Panc1 (cell line): ENCODE measurements around the gene KCNMB1. TPM values are rescaled to one million over a fixed set of nuclear protein-coding genes. Genes with fewer than 3 reads are reported as not detected.

ENCODE experiments used
- ATAC-seq: fragments of 200-7000 bp; cut with Tn5 transposase; 2 replicates; pipeline ENCODE4 v1.9.1; 2020; ENCODE audit warnings: mild to moderate bottlenecking, moderate library complexity
- BruUV-seq: library from RNA; stranded (reverse); fragments of 400-500 nt; replicated peaks from 2 replicates; lab custom pipeline; 2021; lab: Mats Ljungman, UMichigan
- CTCF ChIA-PET: fragments of 300-600 bp; sonication (Branson Sonifier 250); formaldehyde crosslinking; loops from one replicate; lab custom pipeline; 2022; ENCODE audit warnings: antibody characterized with exemption; lab: Charles Lee
- POLR2A ChIA-PET: fragments of 300-600 bp; sonication (Branson Sonifier 250); formaldehyde crosslinking; loops from one replicate; lab custom pipeline; 2022; ENCODE audit warnings: antibody characterized with exemption; lab: Charles Lee
- DNase-seq: peaks from one replicate; pipeline ENCODE4 v3.0.0-alpha.2; 2010; ENCODE audit warnings: low read depth, low spot score
- H3K27ac ChIP-seq: 2 replicates; pipeline ENCODE4 v1.5.1; 2011; ENCODE audit warnings: mild to moderate bottlenecking, low read length, inconsistent platforms
- H3K27me3 ChIP-seq: fragments of 200-500 bp; sonication (Bioruptor generic); 2 replicates; pipeline ENCODE4 v1.6.0; 2014; ENCODE audit warnings: low read length, inconsistent platforms; ENCODE audit not compliant: control insufficient read depth, insufficient read depth
- H3K36me3 ChIP-seq: fragments of 200-500 bp; sonication (Bioruptor generic); 2 replicates; pipeline ENCODE4 v1.5.1; 2014; ENCODE audit warnings: inconsistent platforms, mild to moderate bottlenecking, low read length, moderate library complexity; ENCODE audit not compliant: control insufficient read depth, insufficient read depth
- H3K4me1 ChIP-seq: 2 replicates; pipeline ENCODE4 v1.5.1; 2011; ENCODE audit warnings: inconsistent platforms, mild to moderate bottlenecking, low read length, moderate library complexity; ENCODE audit not compliant: control insufficient read depth, insufficient read depth
- H3K4me3 ChIP-seq, 2 experiments: 2 replicates each; pipeline ENCODE4 v1.5.1; 2011 to 2012; ENCODE audit warnings: low read depth in 2 of 2, low read length in 2 of 2, mild to moderate bottlenecking in 2 of 2, inconsistent platforms in 1 of 2, moderate library complexity in 1 of 2
- H3K9me3 ChIP-seq: fragments of 200-500 bp; sonication (Bioruptor generic); 2 replicates; pipeline ENCODE4 v1.5.1; 2014; ENCODE audit warnings: low read depth, mild to moderate bottlenecking, inconsistent platforms, low read length, moderate library complexity; ENCODE audit not compliant: control insufficient read depth, insufficient read depth
- POLR2AphosphoS5 ChIP-seq: IDR thresholded peaks from 2 replicates; pipeline ENCODE4 v1.6.1; 2012; ENCODE audit warnings: mild to moderate bottlenecking, low read depth, low read length, moderate library complexity
- SIN3A ChIP-seq: IDR thresholded peaks from 2 replicates; pipeline ENCODE4 v1.6.1; 2012; ENCODE audit warnings: low read depth, mild to moderate bottlenecking, low read length, moderate library complexity, borderline replicate concordance; ENCODE audit not compliant: insufficient read depth
- TCF7L2 ChIP-seq: IDR thresholded peaks from 2 replicates; pipeline ENCODE4 v1.6.1; 2011; ENCODE audit warnings: mild to moderate bottlenecking, low read depth, low read length, inconsistent platforms
- in situ Hi-C: cut with HindIII; loops from 2 replicates; pipeline ENCODE4 v1.10.0; 2016; ENCODE audit warnings: low sequenced_read_pairs, low pct_unique_long_range_greater_than_20kb
- intact Hi-C: fragments of 100-400 bp; cut with micrococcal nuclease; formaldehyde crosslinking; loops from one replicate; pipeline ENCODE4 v1.10.0; 2022; ENCODE audit not compliant: unreplicated experiment
- total RNA-seq: library from RNA; stranded (reverse); gene quantifications from one replicate; pipeline ENCODE4 v1.2.1, GENCODE V29; 2021; ENCODE audit not compliant: unreplicated experiment
- TF ChIP-seq, protein P1 (sequence below), 2 experiments: IDR thresholded peaks; 2 replicates each; pipeline ENCODE4 v1.6.1; 2011 to 2012; ENCODE audit warnings: low read depth in 2 of 2, control low read depth in 1 of 2, low read length in 1 of 2, mild to moderate bottlenecking in 1 of 2, moderate library complexity in 1 of 2; ENCODE audit not compliant: insufficient read depth in 1 of 2
- TF ChIP-seq, protein P2 (sequence below): fragments of 450-650 bp; IDR thresholded peaks from 2 replicates; pipeline ENCODE4 v1.5.1; 2017; ENCODE audit warnings: mild to moderate bottlenecking

KCNMB1 gene
- total RNA-seq, 1 experiment from 2014 or later, result not detected

DNA sequence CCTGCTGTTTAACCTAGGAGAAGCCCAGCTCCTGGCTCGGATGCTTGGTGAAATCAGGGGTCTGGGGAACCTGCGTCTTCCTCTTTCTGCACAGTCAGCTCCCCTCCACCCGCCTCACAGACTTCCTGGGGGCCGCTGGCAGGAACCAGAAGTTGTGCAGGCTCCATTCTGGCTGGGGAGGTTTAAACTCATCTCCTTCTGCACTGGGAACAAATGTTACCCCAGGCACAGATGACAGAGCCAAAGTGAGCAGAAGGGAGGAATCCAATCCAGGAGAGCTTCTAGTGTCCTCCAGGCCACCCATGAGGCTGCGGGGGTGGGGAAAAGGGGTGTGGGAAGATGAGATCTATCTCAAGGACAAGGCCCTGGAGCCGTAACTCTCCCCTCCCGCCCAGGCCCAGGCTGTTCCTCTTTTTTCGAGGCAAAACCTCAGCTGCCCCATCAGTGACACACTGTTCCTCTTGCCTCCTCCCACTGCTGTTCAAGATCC, 31.2 kb downstream of the KCNMB1 start:
- intact Hi-C loops (no loop called here), in situ Hi-C loops (no loop called here)
- DNase-seq (no peak), ATAC-seq (no peak)
- Histone ChIP-seq H3K36me3 (no peaks in the 10 kb centered on the region), H3K4me1 (no peaks in the 10 kb centered on the region), H3K4me3 (no peak overlapping the region), H3K9me3 (no peaks in the 10 kb centered on the region), H3K27me3 (peaks cover 8% of the 10 kb centered on the region; the same call in 1 of the 2 replicates), H3K27ac (no peak overlapping the region)
- ChIA-PET POLR2A (no interaction called here), CTCF (no interaction called here)
- BruUV-seq, result no TSS peak
- no peak for TF ChIP-seq SIN3A

DNA sequence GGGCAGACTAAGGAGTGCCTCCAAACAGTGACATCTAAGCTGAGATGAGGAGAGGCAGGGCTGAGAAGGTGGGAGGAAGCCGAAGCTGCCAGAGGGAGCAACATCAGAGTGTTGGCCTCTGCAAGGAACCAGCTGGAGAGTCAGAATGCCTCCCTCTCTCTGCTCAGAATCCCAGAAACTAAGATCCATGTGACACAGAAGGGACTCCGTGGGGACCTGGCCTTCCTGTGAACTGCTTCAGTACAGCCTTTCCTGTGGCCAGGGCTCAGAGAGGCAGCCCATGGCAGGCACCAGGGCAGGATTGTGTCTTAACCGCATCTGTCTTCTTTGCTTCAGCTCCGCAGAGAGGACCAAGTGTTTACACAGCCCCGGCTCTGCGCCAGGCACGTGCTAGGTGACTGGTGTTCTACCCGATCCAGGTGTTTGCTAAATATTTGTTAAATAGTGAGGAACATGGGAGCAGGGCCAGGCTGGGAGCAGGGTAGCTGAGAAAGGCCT, 33.5 kb downstream of the KCNMB1 start:
- DNase-seq (no peak), ATAC-seq (peak; percentile 39; the same call in 1 of the 2 replicates)
- H3K27ac ChIP-seq, result no peak overlapping the region
- intact Hi-C loops, result no loop called here
- no peaks in the 10 kb centered on the region for H3K36me3 ChIP-seq
- no peak for TF ChIP-seq SIN3A
- TF ChIP-seq, protein P1, sequence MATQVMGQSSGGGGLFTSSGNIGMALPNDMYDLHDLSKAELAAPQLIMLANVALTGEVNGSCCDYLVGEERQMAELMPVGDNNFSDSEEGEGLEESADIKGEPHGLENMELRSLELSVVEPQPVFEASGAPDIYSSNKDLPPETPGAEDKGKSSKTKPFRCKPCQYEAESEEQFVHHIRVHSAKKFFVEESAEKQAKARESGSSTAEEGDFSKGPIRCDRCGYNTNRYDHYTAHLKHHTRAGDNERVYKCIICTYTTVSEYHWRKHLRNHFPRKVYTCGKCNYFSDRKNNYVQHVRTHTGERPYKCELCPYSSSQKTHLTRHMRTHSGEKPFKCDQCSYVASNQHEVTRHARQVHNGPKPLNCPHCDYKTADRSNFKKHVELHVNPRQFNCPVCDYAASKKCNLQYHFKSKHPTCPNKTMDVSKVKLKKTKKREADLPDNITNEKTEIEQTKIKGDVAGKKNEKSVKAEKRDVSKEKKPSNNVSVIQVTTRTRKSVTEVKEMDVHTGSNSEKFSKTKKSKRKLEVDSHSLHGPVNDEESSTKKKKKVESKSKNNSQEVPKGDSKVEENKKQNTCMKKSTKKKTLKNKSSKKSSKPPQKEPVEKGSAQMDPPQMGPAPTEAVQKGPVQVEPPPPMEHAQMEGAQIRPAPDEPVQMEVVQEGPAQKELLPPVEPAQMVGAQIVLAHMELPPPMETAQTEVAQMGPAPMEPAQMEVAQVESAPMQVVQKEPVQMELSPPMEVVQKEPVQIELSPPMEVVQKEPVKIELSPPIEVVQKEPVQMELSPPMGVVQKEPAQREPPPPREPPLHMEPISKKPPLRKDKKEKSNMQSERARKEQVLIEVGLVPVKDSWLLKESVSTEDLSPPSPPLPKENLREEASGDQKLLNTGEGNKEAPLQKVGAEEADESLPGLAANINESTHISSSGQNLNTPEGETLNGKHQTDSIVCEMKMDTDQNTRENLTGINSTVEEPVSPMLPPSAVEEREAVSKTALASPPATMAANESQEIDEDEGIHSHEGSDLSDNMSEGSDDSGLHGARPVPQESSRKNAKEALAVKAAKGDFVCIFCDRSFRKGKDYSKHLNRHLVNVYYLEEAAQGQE (IDR thresholded peaks at IDR 0.05; ENCODE audit: insufficient read depth in 1 of 2, low read depth in 2 of 2, low read length in 1 of 2), result no peak
- TF ChIP-seq POLR2AphosphoS5, result no peak
- TF ChIP-seq, protein P2, sequence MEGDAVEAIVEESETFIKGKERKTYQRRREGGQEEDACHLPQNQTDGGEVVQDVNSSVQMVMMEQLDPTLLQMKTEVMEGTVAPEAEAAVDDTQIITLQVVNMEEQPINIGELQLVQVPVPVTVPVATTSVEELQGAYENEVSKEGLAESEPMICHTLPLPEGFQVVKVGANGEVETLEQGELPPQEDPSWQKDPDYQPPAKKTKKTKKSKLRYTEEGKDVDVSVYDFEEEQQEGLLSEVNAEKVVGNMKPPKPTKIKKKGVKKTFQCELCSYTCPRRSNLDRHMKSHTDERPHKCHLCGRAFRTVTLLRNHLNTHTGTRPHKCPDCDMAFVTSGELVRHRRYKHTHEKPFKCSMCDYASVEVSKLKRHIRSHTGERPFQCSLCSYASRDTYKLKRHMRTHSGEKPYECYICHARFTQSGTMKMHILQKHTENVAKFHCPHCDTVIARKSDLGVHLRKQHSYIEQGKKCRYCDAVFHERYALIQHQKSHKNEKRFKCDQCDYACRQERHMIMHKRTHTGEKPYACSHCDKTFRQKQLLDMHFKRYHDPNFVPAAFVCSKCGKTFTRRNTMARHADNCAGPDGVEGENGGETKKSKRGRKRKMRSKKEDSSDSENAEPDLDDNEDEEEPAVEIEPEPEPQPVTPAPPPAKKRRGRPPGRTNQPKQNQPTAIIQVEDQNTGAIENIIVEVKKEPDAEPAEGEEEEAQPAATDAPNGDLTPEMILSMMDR, result no peak
- no peak for TF ChIP-seq TCF7L2
- H3K4me3 ChIP-seq, result no peak overlapping the region
- ChIA-PET CTCF (no interaction called here), POLR2A (no interaction called here)
- BruUV-seq, result no TSS peak
- H3K4me1 ChIP-seq, result no peaks in the 10 kb centered on the region
- peaks cover 18% of the 10 kb centered on the region; the same call in 1 of the 2 replicates for H3K27me3 ChIP-seq
- in situ Hi-C loops, result no loop called here
- no peaks in the 10 kb centered on the region for H3K9me3 ChIP-seq

DNA sequence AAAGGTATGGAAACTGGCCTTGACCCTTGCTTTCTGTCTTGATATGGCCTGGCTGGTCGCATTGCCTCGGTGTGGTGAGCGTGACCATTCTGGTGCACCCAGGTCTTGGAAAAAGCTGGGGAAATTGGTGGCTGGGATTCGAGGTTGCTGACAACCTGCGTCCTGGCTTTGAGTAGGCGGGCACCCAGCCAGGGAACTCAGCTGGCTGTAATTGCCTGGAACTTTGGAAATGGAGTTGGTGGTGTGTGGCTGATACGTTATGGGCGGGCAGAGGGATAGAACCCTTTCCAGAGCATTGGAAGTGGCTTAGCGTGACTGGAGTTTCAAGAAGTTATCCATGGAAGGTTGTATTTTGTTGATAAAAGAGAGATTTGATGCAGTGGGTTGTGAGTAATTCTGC, 35.2 kb downstream of the KCNMB1 start:
- Histone ChIP-seq H3K36me3 (no peaks in the 10 kb centered on the region), H3K4me3 (no peak overlapping the region), H3K27ac (no peak overlapping the region), H3K9me3 (no peaks in the 10 kb centered on the region), H3K4me1 (no peaks in the 10 kb centered on the region), H3K27me3 (peaks cover 28% of the 10 kb centered on the region)
- in situ Hi-C loops, result no loop called here
- no TSS peak for BruUV-seq
- TF ChIP-seq POLR2AphosphoS5, result no peak
- no peak for TF ChIP-seq TCF7L2
- no peak for TF ChIP-seq SIN3A
- TF ChIP-seq, protein P2, result no peak
- TF ChIP-seq, protein P1 (IDR thresholded peaks at IDR 0.05; ENCODE audit: insufficient read depth in 1 of 2, low read depth in 2 of 2, low read length in 1 of 2), result no peak
- no peak for DNase-seq
- no peak for ATAC-seq
- ChIA-PET CTCF (no interaction called here), POLR2A (no interaction called here)
- intact Hi-C loops, result no loop called here
